Hypothalamus (tissue), 51 donors: Measurements from ENCODE around the gene PRKACB.
"Not testable (repeated sequence)": the region's sequence is repeated elsewhere in the genome, so short reads cannot be mapped to it uniquely, and the experiment has no call there.

Source experiments
- DNase-seq, 51 donors: peaks; one replicate each; lab custom pipeline; 2025; lab: John Stamatoyannopoulos, UW

Gene PRKACB

DNA sequence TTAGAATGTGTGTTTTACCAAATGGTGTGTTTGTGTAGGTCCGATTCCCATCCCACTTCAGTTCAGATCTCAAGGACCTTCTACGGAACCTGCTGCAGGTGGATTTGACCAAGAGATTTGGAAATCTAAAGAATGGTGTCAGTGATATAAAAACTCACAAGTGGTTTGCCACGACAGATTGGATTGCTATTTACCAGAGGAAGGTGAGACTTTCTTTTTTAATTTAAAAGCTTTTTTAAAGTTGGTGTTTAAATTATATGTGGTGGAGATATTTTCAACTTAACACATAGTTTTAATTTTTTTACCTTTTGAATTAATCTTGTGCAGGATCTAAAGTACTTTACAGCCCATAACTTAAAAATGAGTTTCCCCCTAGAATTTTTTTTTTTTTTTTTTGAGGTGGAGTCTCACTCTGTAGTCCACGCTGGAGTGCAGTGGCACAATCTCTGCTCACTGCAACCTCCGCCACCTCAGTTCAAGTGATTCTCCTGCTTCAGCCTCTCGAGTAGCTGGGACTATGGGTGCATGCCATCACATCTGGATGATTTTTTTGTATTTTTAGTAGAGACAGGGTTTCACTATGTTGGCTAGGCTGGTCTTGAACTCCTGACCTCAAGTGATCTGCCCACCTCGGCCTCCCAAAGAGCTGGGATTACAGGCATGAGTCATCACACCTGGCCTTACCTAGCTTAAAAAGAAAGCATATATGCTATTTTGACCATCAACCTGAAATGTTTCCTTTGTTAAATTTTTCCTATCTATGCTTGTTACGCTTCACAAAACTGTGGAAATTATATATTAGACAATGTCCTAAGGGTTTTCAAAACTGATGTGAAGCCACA lies 70.3 kb downstream of the PRKACB start:
- DNase-seq, result no peak

DNA sequence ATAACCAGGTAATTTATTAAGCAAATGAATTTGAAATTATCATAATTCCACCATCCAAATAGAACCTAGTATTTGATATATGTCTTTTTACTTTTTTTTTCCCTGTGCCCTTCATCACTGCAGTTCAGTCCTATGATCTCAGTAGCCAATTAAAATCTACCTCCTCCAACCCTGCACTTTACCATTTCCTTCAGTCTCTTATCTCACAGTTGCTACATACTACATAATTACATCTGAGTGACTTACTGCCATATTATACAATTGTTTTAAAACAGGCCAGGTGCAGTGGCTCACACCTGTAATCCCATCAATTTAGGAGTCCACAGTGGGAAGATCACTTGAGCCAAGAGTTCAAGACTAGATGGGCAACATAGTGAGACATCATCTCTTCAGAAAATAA lies 73.2 kb downstream of the PRKACB start:
- no peak for DNase-seq

- DNase-seq, result no peak
Measured at GRCh38 chr1:84223751-84224432, 79.8 kb downstream of the PRKACB start.

DNA sequence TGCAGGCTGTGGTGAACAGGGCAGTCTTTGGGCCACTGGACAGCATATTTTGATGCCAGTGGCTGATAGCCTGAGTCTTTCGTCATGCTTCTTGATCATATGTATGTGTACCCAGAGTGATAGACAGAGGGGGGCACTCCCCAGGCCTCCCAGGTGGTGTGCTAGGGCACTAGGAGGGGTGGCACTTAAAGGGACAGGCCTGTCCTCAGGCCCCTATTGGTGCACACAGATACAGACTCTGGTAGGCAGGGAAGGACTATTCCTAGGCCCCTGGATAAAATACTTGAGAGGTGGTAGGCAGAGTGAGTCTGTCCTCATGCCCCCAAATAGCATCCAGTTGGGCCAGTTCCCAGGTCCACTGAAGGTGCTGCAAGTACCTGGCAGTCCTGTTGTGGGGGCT lies 80.8 kb downstream of the PRKACB start:
- DNase-seq, result no peak

DNA sequence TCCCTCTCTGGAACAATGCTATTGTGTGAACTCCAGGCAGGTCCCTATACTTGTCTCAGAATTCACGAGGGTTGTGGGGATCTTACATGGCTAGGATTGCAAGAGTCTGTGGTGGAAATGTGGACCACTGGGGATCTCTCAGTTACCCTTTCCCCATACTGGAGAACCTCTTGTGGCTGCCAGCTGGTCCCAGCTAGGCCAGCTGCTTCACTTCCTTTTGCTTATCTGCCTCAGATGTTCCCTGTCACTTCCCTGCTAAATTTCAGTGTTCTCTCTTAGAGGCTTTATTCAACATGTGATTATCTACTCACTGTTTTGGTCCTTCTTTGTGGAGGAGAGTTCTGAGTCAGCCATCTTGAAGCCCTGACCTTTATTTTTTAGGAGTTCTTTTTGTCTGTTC lies 81.6 kb downstream of the PRKACB start:
- no peak for DNase-seq

GRCh38 chr1:84232676-84233075 lies 88.6 kb downstream of the PRKACB start:
- DNase-seq, result not testable (repeated sequence)

GRCh38 chr1:84236256-84236655 lies 92.2 kb downstream of the PRKACB start:
- no peak for DNase-seq

DNA sequence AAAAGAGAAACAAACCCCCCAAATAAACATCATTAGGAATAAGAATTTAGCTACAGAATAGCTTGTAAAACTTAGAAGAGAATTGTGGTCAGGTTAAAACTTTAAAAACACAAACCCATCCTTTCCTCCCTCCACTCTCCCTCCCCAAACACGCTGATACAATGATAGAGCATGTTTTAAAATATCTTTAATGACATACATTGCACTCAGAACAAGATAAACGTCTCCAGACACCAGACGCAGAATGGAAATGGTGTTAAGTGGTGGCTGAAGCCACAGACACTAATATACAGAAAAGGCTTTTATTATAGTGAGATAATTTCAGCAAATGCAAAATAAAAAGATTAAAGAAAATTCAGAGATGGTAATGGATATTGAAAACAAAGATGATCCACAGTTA lies 98.6 kb downstream of the PRKACB start:
- DNase-seq, result no peak

- no peak for DNase-seq
Measured at GRCh38 chr1:84245563-84245962, 101.5 kb downstream of the PRKACB start.

DNA sequence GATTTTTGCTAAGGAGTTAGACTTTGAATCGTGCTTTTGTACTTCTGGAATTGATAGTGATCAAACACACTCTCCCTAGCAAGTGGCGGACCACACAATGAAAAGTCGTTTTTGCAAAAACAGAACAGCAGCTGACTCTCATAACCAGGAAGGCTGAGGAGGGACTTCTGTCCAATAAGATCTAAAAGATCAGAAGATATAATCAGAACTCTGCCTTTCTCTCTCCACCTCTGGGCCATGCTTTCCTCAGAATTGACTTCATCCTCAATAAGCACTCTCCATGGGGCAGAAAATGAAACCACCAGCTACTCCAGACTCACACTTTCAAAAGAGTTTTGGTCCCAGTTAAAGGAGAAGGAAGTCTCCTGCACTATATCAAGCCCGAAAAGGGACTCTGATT lies 102.1 kb downstream of the PRKACB start:
- DNase-seq, result peak in 2 of 51 donors; percentile 9 to 14

- no peak for DNase-seq
Measured at GRCh38 chr1:84247425-84248220, 103.6 kb downstream of the PRKACB start.

DNA sequence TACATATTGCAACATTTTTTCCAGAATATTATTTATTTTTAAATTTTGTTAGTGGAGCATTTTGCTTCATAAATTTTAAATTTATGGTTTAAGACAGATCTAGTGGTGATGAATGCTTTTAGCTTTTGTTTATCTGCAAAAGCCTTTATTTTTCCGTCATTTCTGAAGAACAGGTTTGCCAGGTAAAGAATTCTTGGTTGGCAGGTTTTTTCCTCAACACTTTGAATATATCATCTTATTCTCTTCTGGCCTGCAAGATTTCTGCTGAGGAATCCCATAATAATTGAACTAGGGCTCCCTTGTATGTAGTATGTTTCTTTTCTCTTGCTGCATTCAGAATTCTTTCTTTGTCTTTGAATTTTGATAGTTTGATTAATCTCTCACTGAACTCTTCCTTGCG lies 106.6 kb downstream of the PRKACB start:
- DNase-seq, result no peak

GRCh38 chr1:84253036-84253435 lies 109.0 kb downstream of the PRKACB start:
- DNase-seq, result peak in 1 of 51 donors; percentile 6

DNA sequence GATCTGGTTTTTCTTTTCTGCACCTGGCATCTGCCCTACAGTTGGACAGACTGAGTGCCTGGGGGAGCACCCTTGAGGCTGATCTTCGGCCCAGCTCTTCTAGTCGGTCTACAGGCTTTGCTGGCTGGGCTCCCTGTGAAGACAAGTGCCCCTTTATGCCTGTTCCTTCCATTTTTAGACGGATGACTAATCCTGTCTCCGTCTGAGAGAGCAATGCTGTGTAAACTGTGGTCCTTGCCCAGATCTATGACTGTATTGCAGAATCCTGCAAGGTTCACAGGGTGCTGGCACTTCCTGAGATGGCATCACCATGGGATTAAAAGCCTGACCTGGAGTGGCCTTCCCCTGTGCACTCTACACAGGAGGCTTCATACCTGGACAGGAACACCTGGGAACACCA lies 109.8 kb downstream of the PRKACB start:
- DNase-seq, result peak in 44 of 51 donors; percentile 4 to 90 (median 66)

- no peak for DNase-seq
Measured at GRCh38 chr1:84254703-84255238, 110.7 kb downstream of the PRKACB start.

- no peak for DNase-seq
Measured at GRCh38 chr1:84255582-84255981, 111.5 kb downstream of the PRKACB start.

- no peak for DNase-seq
Measured at GRCh38 chr1:84257617-84258016, 113.5 kb downstream of the PRKACB start.

- DNase-seq, result no peak
Measured at GRCh38 chr1:84259376-84259775, 115.3 kb downstream of the PRKACB start.

- DNase-seq, result no peak
Measured at GRCh38 chr1:84259989-84260388, 115.9 kb downstream of the PRKACB start.

DNA sequence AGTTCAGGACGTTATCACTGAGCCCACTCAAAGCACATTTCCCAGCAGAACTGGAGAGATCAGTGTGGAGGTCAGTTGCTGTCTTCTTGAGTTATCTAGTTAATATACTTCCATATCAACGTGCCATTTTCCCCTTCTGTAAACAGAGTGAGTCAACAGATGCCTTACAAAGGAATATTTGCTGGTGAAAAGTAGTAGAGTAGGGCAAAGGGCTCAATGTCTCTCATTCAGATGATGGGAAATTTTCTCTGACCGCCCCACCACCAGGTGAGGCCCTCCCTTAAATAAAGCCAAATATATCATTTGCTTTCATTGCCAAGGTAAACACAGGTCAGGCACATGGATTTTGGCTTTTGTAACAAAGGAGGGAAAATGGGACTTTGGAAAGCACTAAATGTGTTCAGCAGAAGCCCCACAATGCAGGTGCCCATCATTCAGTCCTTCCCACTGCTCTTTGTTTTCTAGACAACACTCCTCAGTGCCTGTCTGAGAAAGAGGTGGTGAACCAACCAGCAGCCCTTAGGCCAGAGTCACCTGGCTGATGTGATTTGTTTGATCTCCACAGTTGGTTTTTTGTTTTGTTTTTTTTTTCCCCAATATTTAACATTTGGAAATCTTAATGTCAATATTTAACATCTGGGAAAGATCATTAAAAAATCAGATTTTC lies 116.9 kb downstream of the PRKACB start:
- no peak for DNase-seq
